ENCODE data around the gene TMEM87B.
A peak's percentile ranks its signal among the peaks of the same experiment; 100 is the strongest.

Gene TMEM87B

GRCh38 chr2:112152476-112153178 lies 97.6 kb downstream of the TMEM87B start:
- no peak for DNase-seq

- DNase-seq = no peak
These were observed 98.1 kb downstream of the TMEM87B start for GRCh38 chr2:112153179-112153490.

GRCh38 chr2:112153501-112153900 lies 98.4 kb downstream of the TMEM87B start:
- no peak for DNase-seq

- DNase-seq = no peak
These were observed 99.4 kb downstream of the TMEM87B start for GRCh38 chr2:112154246-112155117.

GRCh38 chr2:112155331-112156151 lies 100.5 kb downstream of the TMEM87B start:
- DNase-seq = no peak

GRCh38 chr2:112156152-112156986 lies 101.3 kb downstream of the TMEM87B start:
- no peak for DNase-seq

GRCh38 chr2:112157472-112157871 lies 102.4 kb downstream of the TMEM87B start:
- no peak for DNase-seq

GRCh38 chr2:112159454-112159921 lies 104.4 kb downstream of the TMEM87B start:
- peak in 1 of 2 experiments; percentile 45 for DNase-seq

GRCh38 chr2:112160283-112161250 lies 105.5 kb downstream of the TMEM87B start:
- DNase-seq = peak in 1 of 2 experiments; percentile 29

GRCh38 chr2:112161431-112162145 lies 106.5 kb downstream of the TMEM87B start:
- peak; percentile 45 to 56 for DNase-seq

GRCh38 chr2:112162341-112162740 lies 107.3 kb downstream of the TMEM87B start:
- no peak for DNase-seq

- no peak for DNase-seq
These were observed 107.9 kb downstream of the TMEM87B start for GRCh38 chr2:112162956-112163355.

GRCh38 chr2:112163541-112163981 lies 108.5 kb downstream of the TMEM87B start:
- no peak for DNase-seq

GRCh38 chr2:112164876-112165275 lies 109.8 kb downstream of the TMEM87B start:
- DNase-seq = no peak

GRCh38 chr2:112165296-112165695 lies 110.2 kb downstream of the TMEM87B start:
- DNase-seq = no peak

GRCh38 chr2:112166806-112167499 lies 111.9 kb downstream of the TMEM87B start:
- no peak for DNase-seq

- no peak for DNase-seq
These were observed 113.5 kb downstream of the TMEM87B start for GRCh38 chr2:112168422-112169124.

Measured in NCI-H187 (cell line).